ENCODE measurements around the gene API5.

DNA sequence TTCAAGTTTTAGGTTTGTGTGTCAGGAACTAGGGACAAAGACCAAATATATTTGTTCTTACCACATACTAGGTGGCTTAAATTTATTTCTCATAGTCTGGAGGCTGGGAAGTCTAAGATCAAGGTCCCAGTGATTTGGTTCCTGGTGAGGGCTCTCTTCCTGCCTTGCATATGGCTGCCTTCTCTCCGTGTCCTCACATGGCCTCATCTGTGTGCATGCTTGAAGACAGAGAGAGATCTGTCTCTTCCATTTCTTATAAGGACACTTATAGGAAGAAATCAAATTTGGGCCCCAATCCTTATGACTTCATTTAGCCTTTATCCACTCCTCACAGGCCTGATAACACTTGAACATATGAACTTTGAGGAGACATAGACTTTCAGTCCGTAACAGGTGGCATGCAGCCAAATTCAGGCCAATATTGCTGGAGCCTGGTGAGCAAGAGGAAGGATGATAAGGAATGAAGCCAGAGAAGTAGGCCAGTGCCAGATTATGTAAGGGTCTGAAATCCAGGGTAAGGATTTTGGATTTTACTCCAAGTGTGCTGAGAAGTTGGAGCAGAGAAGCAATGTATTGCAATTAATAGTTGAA lies 82.1 kb downstream of the API5 start:
- no peak for TF ChIP-seq POLR2AphosphoS5 (IDR thresholded peaks at IDR 0.05; ENCODE audit: low read depth, low read length)
- TF ChIP-seq, protein P1, sequence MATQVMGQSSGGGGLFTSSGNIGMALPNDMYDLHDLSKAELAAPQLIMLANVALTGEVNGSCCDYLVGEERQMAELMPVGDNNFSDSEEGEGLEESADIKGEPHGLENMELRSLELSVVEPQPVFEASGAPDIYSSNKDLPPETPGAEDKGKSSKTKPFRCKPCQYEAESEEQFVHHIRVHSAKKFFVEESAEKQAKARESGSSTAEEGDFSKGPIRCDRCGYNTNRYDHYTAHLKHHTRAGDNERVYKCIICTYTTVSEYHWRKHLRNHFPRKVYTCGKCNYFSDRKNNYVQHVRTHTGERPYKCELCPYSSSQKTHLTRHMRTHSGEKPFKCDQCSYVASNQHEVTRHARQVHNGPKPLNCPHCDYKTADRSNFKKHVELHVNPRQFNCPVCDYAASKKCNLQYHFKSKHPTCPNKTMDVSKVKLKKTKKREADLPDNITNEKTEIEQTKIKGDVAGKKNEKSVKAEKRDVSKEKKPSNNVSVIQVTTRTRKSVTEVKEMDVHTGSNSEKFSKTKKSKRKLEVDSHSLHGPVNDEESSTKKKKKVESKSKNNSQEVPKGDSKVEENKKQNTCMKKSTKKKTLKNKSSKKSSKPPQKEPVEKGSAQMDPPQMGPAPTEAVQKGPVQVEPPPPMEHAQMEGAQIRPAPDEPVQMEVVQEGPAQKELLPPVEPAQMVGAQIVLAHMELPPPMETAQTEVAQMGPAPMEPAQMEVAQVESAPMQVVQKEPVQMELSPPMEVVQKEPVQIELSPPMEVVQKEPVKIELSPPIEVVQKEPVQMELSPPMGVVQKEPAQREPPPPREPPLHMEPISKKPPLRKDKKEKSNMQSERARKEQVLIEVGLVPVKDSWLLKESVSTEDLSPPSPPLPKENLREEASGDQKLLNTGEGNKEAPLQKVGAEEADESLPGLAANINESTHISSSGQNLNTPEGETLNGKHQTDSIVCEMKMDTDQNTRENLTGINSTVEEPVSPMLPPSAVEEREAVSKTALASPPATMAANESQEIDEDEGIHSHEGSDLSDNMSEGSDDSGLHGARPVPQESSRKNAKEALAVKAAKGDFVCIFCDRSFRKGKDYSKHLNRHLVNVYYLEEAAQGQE (IDR thresholded peaks at IDR 0.05; ENCODE audit: insufficient read depth in 1 of 2, low read depth in 2 of 2, low read length in 2 of 2): no peak
